Measurements from ENCODE around the gene NUFIP2.

DNA sequence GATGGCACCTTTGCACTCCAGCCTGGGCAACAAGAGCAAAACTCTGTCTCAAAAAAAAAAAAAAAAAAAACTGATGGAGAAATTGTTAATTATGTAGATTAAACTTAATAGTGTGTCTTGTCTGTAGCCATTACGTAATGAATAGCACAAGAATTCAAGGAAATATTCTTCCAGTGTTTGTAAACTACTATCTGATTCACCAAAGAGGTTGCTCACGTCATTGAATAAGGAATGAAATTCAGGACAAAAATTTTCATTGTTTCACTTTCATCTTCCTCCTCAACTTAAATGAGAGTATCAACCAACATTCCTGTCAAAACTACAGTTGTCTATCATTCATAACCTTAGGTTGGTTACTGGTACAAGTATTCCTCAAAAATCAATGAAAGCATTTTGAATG, 83.1 kb downstream of the NUFIP2 start:
- TF ChIP-seq, protein P1, sequence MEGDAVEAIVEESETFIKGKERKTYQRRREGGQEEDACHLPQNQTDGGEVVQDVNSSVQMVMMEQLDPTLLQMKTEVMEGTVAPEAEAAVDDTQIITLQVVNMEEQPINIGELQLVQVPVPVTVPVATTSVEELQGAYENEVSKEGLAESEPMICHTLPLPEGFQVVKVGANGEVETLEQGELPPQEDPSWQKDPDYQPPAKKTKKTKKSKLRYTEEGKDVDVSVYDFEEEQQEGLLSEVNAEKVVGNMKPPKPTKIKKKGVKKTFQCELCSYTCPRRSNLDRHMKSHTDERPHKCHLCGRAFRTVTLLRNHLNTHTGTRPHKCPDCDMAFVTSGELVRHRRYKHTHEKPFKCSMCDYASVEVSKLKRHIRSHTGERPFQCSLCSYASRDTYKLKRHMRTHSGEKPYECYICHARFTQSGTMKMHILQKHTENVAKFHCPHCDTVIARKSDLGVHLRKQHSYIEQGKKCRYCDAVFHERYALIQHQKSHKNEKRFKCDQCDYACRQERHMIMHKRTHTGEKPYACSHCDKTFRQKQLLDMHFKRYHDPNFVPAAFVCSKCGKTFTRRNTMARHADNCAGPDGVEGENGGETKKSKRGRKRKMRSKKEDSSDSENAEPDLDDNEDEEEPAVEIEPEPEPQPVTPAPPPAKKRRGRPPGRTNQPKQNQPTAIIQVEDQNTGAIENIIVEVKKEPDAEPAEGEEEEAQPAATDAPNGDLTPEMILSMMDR (IDR thresholded peaks at IDR 0.05; ENCODE audit: poor library complexity): no peak
- TF ChIP-seq EZH2 (IDR thresholded peaks at IDR 0.05; ENCODE audit: borderline replicate concordance): no peak
